HepG2 (cell line): ENCODE results near the gene JAZF1. TPM values are rescaled to one million over a fixed set of nuclear protein-coding genes. Genes with fewer than 3 reads are reported as not detected.

Experiments
- ATAC-seq: fragments of 200-7000 bp; cut with Tn5 transposase; 3 replicates; pipeline ENCODE4 v1.9.1; 2020; ENCODE audit warnings: mild to moderate bottlenecking, moderate library complexity
- BruUV-seq: library from RNA; stranded (reverse); fragments of 400-500 nt; replicated peaks from 2 replicates; lab custom pipeline; 2021; lab: Mats Ljungman, UMichigan
- CTCF ChIA-PET: fragments of 300-600 bp; formaldehyde crosslinking; extraction: SDS; loops from one replicate; lab custom pipeline; 2021; ENCODE audit warnings: low total read pairs, inconsistent platforms, low intra/inter-chr PET ratio; lab: Yijun Ruan, JAX
- POLR2A ChIA-PET: fragments of 350-600 bp; sonication (Branson Sonifier 250); formaldehyde crosslinking; loops from one replicate; lab custom pipeline; 2020; ENCODE audit warnings: antibody characterized with exemption, inconsistent platforms; lab: Yijun Ruan, JAX
- DNase-seq: peaks from one replicate; pipeline ENCODE4 v3.0.0-alpha.2; 2015; ENCODE audit warnings: low spot score
- FAIRE-seq: peaks from 3 replicates; lab custom pipeline; 2011; peaks lifted over from hg19 to GRCh38; lab: Jason Lieb, UNC
- H2AFZ ChIP-seq: one replicate; pipeline ENCODE4 v1.6.1; 2011; ENCODE audit warnings: low read length, inconsistent platforms
- H3K27ac ChIP-seq: fragments of 300-600 bp; 3 replicates; pipeline ENCODE4 v1.8.0; 2011; ENCODE audit warnings: mixed run types, mild to moderate bottlenecking, mixed read lengths, low read length, inconsistent platforms; ENCODE audit not compliant: insufficient read depth; ENCODE audit errors: extremely low read length
- H3K27me3 ChIP-seq, 2 experiments: fragments of 200-600 bp in 1 of 2; 2 replicates in 1 of 2; 3 replicates in 1 of 2; pipeline versions ENCODE4 v1.6.0 to v1.8.0; 2011; ENCODE audit warnings: low read length in 2 of 2, mild to moderate bottlenecking in 2 of 2, moderate library complexity in 2 of 2, inconsistent platforms in 1 of 2; ENCODE audit not compliant: insufficient read depth in 2 of 2, control insufficient read depth in 1 of 2
- H3K36me3 ChIP-seq, 2 experiments: fragments of 200-600 bp in 1 of 2; replicated peaks in 1 of 2; 2 replicates in 1 of 2; 3 replicates in 1 of 2; pipeline versions ENCODE4 v1.5.1 to v1.8.0; 2011; ENCODE audit warnings: low read length in 2 of 2, inconsistent platforms in 1 of 2; ENCODE audit not compliant: insufficient read depth in 2 of 2, control insufficient read depth in 1 of 2
- H3K4me1 ChIP-seq: 2 replicates; pipeline ENCODE4 v1.5.1; 2012; ENCODE audit warnings: low read length, inconsistent platforms; ENCODE audit not compliant: insufficient read depth
- H3K4me2 ChIP-seq: 2 replicates; pipeline ENCODE4 v1.6.0; 2011; ENCODE audit warnings: low read depth, low read length, inconsistent platforms
- H3K4me3 ChIP-seq, 3 experiments: fragments of 200-600 bp in 1 of 3; sonication (generic), shearing (Covaris generic) in 1 of 3; replicated peaks in 1 of 3; 2 replicates each; pipeline ENCODE4 v1.5.1; 2011 to 2016; ENCODE audit warnings: low read length in 3 of 3, inconsistent platforms in 2 of 3, low read depth in 2 of 3, mild to moderate bottlenecking in 2 of 3, control low read depth in 1 of 3, mixed read lengths in 1 of 3; ENCODE audit not compliant: insufficient read depth in 1 of 3
- H3K79me2 ChIP-seq: one replicate; pipeline ENCODE4 v1.6.1; 2011; ENCODE audit warnings: low read length, inconsistent platforms; ENCODE audit not compliant: insufficient read depth
- H3K9ac ChIP-seq: 2 replicates; pipeline ENCODE4 v1.6.0; 2011; ENCODE audit warnings: mild to moderate bottlenecking, low read depth, low read length, inconsistent platforms; ENCODE audit not compliant: insufficient read depth
- H3K9me3 ChIP-seq: 2 replicates; pipeline ENCODE4 v1.5.1; 2012; ENCODE audit warnings: mild to moderate bottlenecking, low read length
- H4K20me1 ChIP-seq: 2 replicates; pipeline ENCODE4 v1.6.0; 2011; ENCODE audit warnings: inconsistent platforms, mild to moderate bottlenecking, low read length, moderate library complexity; ENCODE audit not compliant: insufficient read depth
- CBX2 ChIP-seq, 2 experiments: fragments of 200-600 bp in 1 of 2; sonication (generic); formaldehyde crosslinking in 1 of 2; IDR thresholded peaks; 2 replicates each; pipeline versions ENCODE4 v1.7.0 to v1.8.1; 2018 to 2022; ENCODE audit warnings: low read depth in 2 of 2, low read length in 1 of 2, mild to moderate bottlenecking in 1 of 2, missing genetic modification reagents in 1 of 2
- FIP1L1 ChIP-seq: fragments of 200-400 bp; formaldehyde crosslinking; IDR thresholded peaks from 2 replicates; pipeline ENCODE4 v1.6.1; 2018; ENCODE audit warnings: low read depth, mild to moderate bottlenecking, low read length, moderate library complexity, borderline replicate concordance; ENCODE audit not compliant: insufficient read depth
- GMEB1 ChIP-seq: sonication (generic); formaldehyde crosslinking; IDR thresholded peaks from 2 replicates; pipeline ENCODE4 v1.5.1; 2020; ENCODE audit warnings: missing genetic modification reagents, mild to moderate bottlenecking, borderline replicate concordance
- HNRNPLL ChIP-seq: fragments of 200-400 bp; formaldehyde crosslinking; IDR thresholded peaks from 2 replicates; pipeline ENCODE4 v1.6.1; 2017; ENCODE audit warnings: mild to moderate bottlenecking, low read depth, low read length; ENCODE audit not compliant: poor library complexity, severe bottlenecking
- HOXA3 ChIP-seq: sonication (generic); formaldehyde crosslinking; IDR thresholded peaks from 2 replicates; pipeline ENCODE4 v1.5.0; 2020; ENCODE audit warnings: missing genetic modification reagents
- KDM5A ChIP-seq: fragments of 200-600 bp; sonication (generic); IDR thresholded peaks from 2 replicates; pipeline ENCODE4 v1.7.0; 2018; ENCODE audit warnings: antibody characterized with exemption, mild to moderate bottlenecking, low read length, borderline replicate concordance
- STAG1 ChIP-seq: sonication (generic); formaldehyde crosslinking; IDR thresholded peaks from 2 replicates; pipeline ENCODE4 v1.4.0; 2020; ENCODE audit warnings: missing genetic modification reagents
- ZBTB21 ChIP-seq: sonication (generic); formaldehyde crosslinking; IDR thresholded peaks from 2 replicates; pipeline ENCODE4 v1.4.0; 2020; ENCODE audit warnings: missing genetic modification reagents
- ZBTB26 ChIP-seq: IDR thresholded peaks from 2 replicates; pipeline ENCODE4 v1.6.1; 2016; ENCODE audit warnings: missing compliant biosample characterization, missing genetic modification reagents, borderline replicate concordance
- ZBTB44 ChIP-seq: sonication (generic); formaldehyde crosslinking; IDR thresholded peaks from 2 replicates; pipeline ENCODE4 v1.4.0; 2020; ENCODE audit warnings: missing genetic modification reagents
- ZNF446 ChIP-seq: sonication (generic); formaldehyde crosslinking; IDR thresholded peaks from 2 replicates; pipeline ENCODE4 v1.5.0; 2020; ENCODE audit warnings: mild to moderate bottlenecking, missing genetic modification reagents
- ZNF512B ChIP-seq: sonication (generic); formaldehyde crosslinking; IDR thresholded peaks from 2 replicates; pipeline ENCODE4 v1.5.1; 2020; ENCODE audit warnings: missing genetic modification reagents, mild to moderate bottlenecking, borderline replicate concordance
- ZNF556 ChIP-seq: sonication (generic); formaldehyde crosslinking; IDR thresholded peaks from 2 replicates; pipeline ENCODE4 v1.4.0; 2020; ENCODE audit warnings: mild to moderate bottlenecking, missing genetic modification reagents, borderline replicate concordance
- ZNF703 ChIP-seq: sonication (generic); formaldehyde crosslinking; IDR thresholded peaks from 2 replicates; pipeline ENCODE4 v1.5.1; 2020; ENCODE audit warnings: missing genetic modification reagents, mild to moderate bottlenecking, moderate library complexity, borderline replicate concordance
- ZNF724P ChIP-seq: sonication (generic); formaldehyde crosslinking; IDR thresholded peaks from 2 replicates; pipeline ENCODE4 v1.8.0; 2022; ENCODE audit warnings: missing genetic modification reagents, borderline replicate concordance
- WGBS: methylation state at CpG from one replicate; pipeline ENCODE4 v1.1.6; 2017; ENCODE audit warnings: low lambda C conversion rate; 5-methylcytosine and 5-hydroxymethylcytosine counted together
- in situ Hi-C: cut with HindIII; loops from 2 replicates; pipeline ENCODE4 v1.10.0; 2017; ENCODE audit warnings: low pct_unique_long_range_greater_than_20kb; ENCODE audit not compliant: extremely low pct_ligation_motif_present
- intact Hi-C: fragments of 100-400 bp; cut with micrococcal nuclease; formaldehyde crosslinking; loops from one replicate; pipeline ENCODE4 v1.10.0; 2022; ENCODE audit not compliant: unreplicated experiment
- polyA plus RNA-seq, 8 experiments: library from polyadenylated mRNA; depleted of rRNA in 3 of 8; stranded (reverse) in 7 of 8; unstranded in 1 of 8; fragments of >200 nt; fragmentation: Illumina TruSeq in 4 of 8; extraction: Trizol in 4 of 8; gene quantifications; 2 replicates each; pipeline versions ENCODE4 v1.2.1 to v1.2.3, GENCODE V29; 2011 to 2016; ENCODE audit warnings: low read depth in 4 of 8, missing spikeins in 1 of 8, mixed read lengths in 1 of 8; ENCODE audit not compliant: insufficient read depth in 1 of 8
- total RNA-seq, 5 experiments: library from RNA; depleted of rRNA; stranded (reverse); fragments of >200 nt; fragmentation: Illumina TruSeq; extraction: Trizol; gene quantifications; 2 replicates each; pipeline ENCODE4 v1.2.3, GENCODE V29; 2016; ENCODE audit warnings: low read depth in 1 of 5

The JAZF1 gene
- total and polyA plus RNA-seq, 2 of the 13 experiments (the other 11 are each of a cell fraction or from before 2014, with no cell fraction given): not detected

- TF ChIP-seq FIP1L1 (no peak), ZBTB21 (CRISPR knock-in tag) (no peak), ZNF512B (no peak), ZBTB26 (CRISPR knock-in tag) (no peak), ZNF724P (no peak), CBX2 (IDR thresholded peaks at IDR 0.05; ENCODE audit: low read depth, low read length) (no peak), CBX2 (CRISPR knock-in tag; IDR thresholded peaks at IDR 0.05; ENCODE audit: low read depth) (no peak), HOXA3 (no peak), ZBTB44 (CRISPR knock-in tag) (no peak), HNRNPLL (no peak), KDM5A (no peak), ZNF703 (CRISPR knock-in tag) (no peak), GMEB1 (CRISPR knock-in tag) (no peak), ZNF446 (CRISPR knock-in tag) (no peak), STAG1 (CRISPR knock-in tag) (no peak), ZNF556 (no peak)
- ATAC-seq (no peak), FAIRE-seq (no peak), DNase-seq (no peak)
- ChIA-PET POLR2A (no interaction called here), CTCF (no interaction called here)
- Histone ChIP-seq H3K9ac (no peak overlapping the region), H3K27ac (no peak overlapping the region), H3K27me3 (peaks cover 0 to under 1% of the 10 kb centered on the region in 2 experiments; a peak in 2 of 5 replicates), H3K4me1 (no peaks in the 10 kb centered on the region), H3K36me3 (no peaks in the 10 kb centered on the region), H3K79me2 (no peaks in the 10 kb centered on the region), H3K9me3 (no peaks in the 10 kb centered on the region), H2AFZ (no peak overlapping the region), H4K20me1 (no peaks in the 10 kb centered on the region), H3K4me2 (no peak overlapping the region), H3K4me3 (no peak overlapping the region)
- in situ Hi-C loops (no loop called here), intact Hi-C loops (no loop called here)
- no TSS peak for BruUV-seq
- WGBS: 16% methylated on average over 2 of the region's 2 CpGs
Measured at GRCh38 chr7:27955596-27955995, 225.0 kb downstream of the JAZF1 start.
